Ovary (tissue), 9 donors: ENCODE measurements around the gene PYGO2. TPM values are rescaled to one million over a fixed set of nuclear protein-coding genes. Genes with fewer than 3 reads are reported as not detected.
A peak's percentile ranks its signal among the peaks of the same experiment; 100 is the strongest.
"Not testable (repeated sequence)": the region's sequence is repeated elsewhere in the genome, so short reads cannot be mapped to it uniquely, and the experiment has no call there.

Experiments used
- DNase-seq, 5 donors: peaks; one replicate each; pipeline ENCODE4 v3.0.0-alpha.2; 2019 to 2020
- H3K27ac ChIP-seq, 2 donors: fragments of 200-600 bp; one replicate each; pipeline versions ENCODE4 v1.5.1 to v1.8.0; 2019 to 2022
- H3K27me3 ChIP-seq: fragments of 200-600 bp; one replicate; pipeline ENCODE4 v1.8.0; 2022
- H3K36me3 ChIP-seq: fragments of 200-600 bp; sonication (generic); one replicate; pipeline ENCODE4 v1.5.1; 2019
- H3K4me1 ChIP-seq: one replicate; pipeline ENCODE4 v1.8.1; 2013; ENCODE audit warnings: mild to moderate bottlenecking, moderate library complexity; ENCODE audit not compliant: insufficient read depth
- H3K4me3 ChIP-seq: fragments of 200-600 bp; sonication (generic); one replicate; pipeline ENCODE4 v1.5.1; 2017
- H3K9me3 ChIP-seq, 2 donors: fragments of 200-600 bp in 1 of 2; sonication (generic) in 1 of 2; one replicate each; pipeline versions ENCODE4 v1.5.1 to v1.8.1; 2013 to 2019; ENCODE audit warnings: mild to moderate bottlenecking in 1 of 2, moderate library complexity in 1 of 2
- EP300 ChIP-seq: sonication (generic); formaldehyde crosslinking; IDR thresholded peaks from one replicate; pipeline ENCODE4 v1.6.1; 2017; ENCODE audit warnings: antibody characterized with exemption
- POLR2A ChIP-seq: fragments of 450-650 bp; IDR thresholded peaks from one replicate; pipeline ENCODE4 v1.6.1; 2017; ENCODE audit warnings: antibody characterized with exemption, mild to moderate bottlenecking, moderate library complexity
- WGBS, 3 donors: extraction: QIAGEN DNeasy Blood & Tissue Kit in 1 of 3; methylation state at CpG; one replicate each; pipeline versions ENCODE4 v1.1.5 to v1.1.7; 2013 to 2017; 5-methylcytosine and 5-hydroxymethylcytosine counted together
- intact Hi-C, 4 donors: fragments of 100-400 bp; cut with DNase I; formaldehyde crosslinking; loops; one replicate each; pipeline versions ENCODE4 v1.11.0 to v1.15.1; 2022 to 2023
- polyA plus RNA-seq, 2 donors: library from polyadenylated mRNA; stranded (reverse); fragments of 200-250 nt in 1 of 2; fragments of 350-450 nt in 1 of 2; fragmentation: Illumina TruSeq in 1 of 2; extraction: RNeasy Lipid Tissue Mini Kit (QIAGEN cat#74804) in 1 of 2; gene quantifications; one replicate each; pipeline ENCODE4 v1.2.3, GENCODE V29; 2013 to 2014
- total RNA-seq, 7 donors: library from RNA; depleted of rRNA in 2 of 7; stranded (reverse); fragments of >200 nt in 2 of 7; fragmentation: NEBNext Ultra II Directional in 3 of 7; extraction: Animal tissue kit (Norgen Biotek cat#: 25700) in 3 of 7; gene quantifications; one replicate each; pipeline versions ENCODE4 v1.1.0 to v1.2.4, GENCODE V29; 2016 to 2023
- TF ChIP-seq, protein P1 (sequence below), 3 donors: fragments of 450-650 bp in 2 of 3; fragments of 200-600 bp in 1 of 3; IDR thresholded peaks; one replicate each; pipeline versions ENCODE4 v1.5.1 to v1.8.0; 2016 to 2022; ENCODE audit warnings: antibody characterized with exemption in 3 of 3, mild to moderate bottlenecking in 1 of 3
- donor health status: DM: no; HTN: no; CAD: no; lungs with moderate emphysema.
- donor health status: DM: no; HTN: no; CAD: no.
- donor health status: Bipolar disorder and iron deficiency.
- donor health status: DM: yes; HTN: yes; CAD: no.
- donor health status: DM: no; HTN: no; CAD: no.
- donor health status: DM: yes; HTN: yes; CAD: no.

Gene PYGO2
- total and polyA plus RNA-seq, 9 donors: 17.2 to 53.0 (median 35.2) TPM

- WGBS, 3 donors: 88 to 94% (median 89%) methylated on average over 3 of the region's 3 CpGs
- no peak for TF ChIP-seq POLR2A
- no peak for TF ChIP-seq EP300
- H3K9me3 ChIP-seq: no peaks in the 10 kb centered on the region
- H3K4me3 ChIP-seq: no peak overlapping the region
- no peaks in the 10 kb centered on the region for H3K27me3 ChIP-seq
- no peak overlapping the region for H3K27ac ChIP-seq
- DNase-seq: no peak
- intact Hi-C loops: no loop called here
- peaks cover 2% of the 10 kb centered on the region for H3K4me1 ChIP-seq
- H3K36me3 ChIP-seq: no peaks in the 10 kb centered on the region
These were observed 16.8 kb upstream of the PYGO2 start for GRCh38 chr1:154978360-154978759.

DNA sequence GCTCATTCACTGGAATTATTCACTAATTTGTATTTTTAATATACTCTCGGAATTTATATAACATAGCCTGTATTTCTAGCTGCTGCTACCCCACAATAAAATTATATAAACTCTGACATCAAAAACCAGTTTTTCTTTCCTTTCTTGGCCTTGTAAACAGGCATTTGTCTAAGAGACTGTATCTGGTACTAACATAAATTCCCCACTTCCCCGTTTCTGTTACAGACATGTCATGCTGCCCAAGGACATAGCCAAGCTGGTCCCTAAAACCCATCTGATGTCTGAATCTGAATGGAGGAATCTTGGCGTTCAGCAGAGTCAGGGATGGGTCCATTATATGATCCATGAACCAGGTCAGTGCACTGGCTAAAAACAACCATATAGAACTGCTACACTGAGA, 16.2 kb upstream of the PYGO2 start:
- intact Hi-C loops, H3K9me3 ChIP-seq, H3K36me3 ChIP-seq, H3K4me3 ChIP-seq, H3K4me1 ChIP-seq, H3K27ac ChIP-seq, H3K27me3 ChIP-seq, DNase-seq: not testable (repeated sequence)
- 68 to 74% (median 69%) methylated on average over 3 of the region's 3 CpGs for WGBS, 3 donors

GRCh38 chr1:154975409-154976059, 14.0 kb upstream of the PYGO2 start:
- peak; percentile 63 to 78 (median 77) for DNase-seq
- no peaks in the 10 kb centered on the region for H3K27me3 ChIP-seq
- H3K4me1 ChIP-seq: peaks cover 8% of the 10 kb centered on the region
- TF ChIP-seq, protein P1, sequence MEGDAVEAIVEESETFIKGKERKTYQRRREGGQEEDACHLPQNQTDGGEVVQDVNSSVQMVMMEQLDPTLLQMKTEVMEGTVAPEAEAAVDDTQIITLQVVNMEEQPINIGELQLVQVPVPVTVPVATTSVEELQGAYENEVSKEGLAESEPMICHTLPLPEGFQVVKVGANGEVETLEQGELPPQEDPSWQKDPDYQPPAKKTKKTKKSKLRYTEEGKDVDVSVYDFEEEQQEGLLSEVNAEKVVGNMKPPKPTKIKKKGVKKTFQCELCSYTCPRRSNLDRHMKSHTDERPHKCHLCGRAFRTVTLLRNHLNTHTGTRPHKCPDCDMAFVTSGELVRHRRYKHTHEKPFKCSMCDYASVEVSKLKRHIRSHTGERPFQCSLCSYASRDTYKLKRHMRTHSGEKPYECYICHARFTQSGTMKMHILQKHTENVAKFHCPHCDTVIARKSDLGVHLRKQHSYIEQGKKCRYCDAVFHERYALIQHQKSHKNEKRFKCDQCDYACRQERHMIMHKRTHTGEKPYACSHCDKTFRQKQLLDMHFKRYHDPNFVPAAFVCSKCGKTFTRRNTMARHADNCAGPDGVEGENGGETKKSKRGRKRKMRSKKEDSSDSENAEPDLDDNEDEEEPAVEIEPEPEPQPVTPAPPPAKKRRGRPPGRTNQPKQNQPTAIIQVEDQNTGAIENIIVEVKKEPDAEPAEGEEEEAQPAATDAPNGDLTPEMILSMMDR (IDR thresholded peaks at IDR 0.05): no peak
- no peak for TF ChIP-seq EP300
- TF ChIP-seq POLR2A: no peak
- intact Hi-C loops: loop anchor here in 1 of 4 donors (2.0 kb wide), 1 partner anchor 25 kb away; no protein-coding TSS in a partner anchor
- H3K27ac ChIP-seq: peak overlapping the region; percentile 55 to 98
- 0 to 1% (median 0%) methylated on average over 24 of the region's 24 CpGs for WGBS, 3 donors
- no peaks in the 10 kb centered on the region for H3K36me3 ChIP-seq
- peak overlapping the region; percentile 55 for H3K4me3 ChIP-seq
- no peaks in the 10 kb centered on the region for H3K9me3 ChIP-seq

- TF ChIP-seq, protein P1 (IDR thresholded peaks at IDR 0.05): peak in 1 of 3 donors; percentile 27
- TF ChIP-seq POLR2A (peak; percentile 80), EP300 (peak; percentile 44)
- Histone ChIP-seq H3K9me3 (no peaks in the 10 kb centered on the region), H3K36me3 (no peaks in the 10 kb centered on the region), H3K27me3 (no peaks in the 10 kb centered on the region), H3K4me1 (peaks cover 8% of the 10 kb centered on the region), H3K4me3 (peak overlapping the region; percentile 55), H3K27ac (peak overlapping the region; percentile 55 to 98)
- peak; percentile 95 to 97 (median 96) for DNase-seq
- intact Hi-C loops: loop anchor here in 1 of 4 donors (2.0 to 5.0 kb wide), 2 partner anchors 26 to 77 kb away; partner anchors contain the start of gene ADAM15
- 0 to 1% (median 1%) methylated on average over 30 of the region's 30 CpGs for WGBS, 3 donors
These were observed 13.3 kb upstream of the PYGO2 start for GRCh38 chr1:154974808-154975408.

DNA sequence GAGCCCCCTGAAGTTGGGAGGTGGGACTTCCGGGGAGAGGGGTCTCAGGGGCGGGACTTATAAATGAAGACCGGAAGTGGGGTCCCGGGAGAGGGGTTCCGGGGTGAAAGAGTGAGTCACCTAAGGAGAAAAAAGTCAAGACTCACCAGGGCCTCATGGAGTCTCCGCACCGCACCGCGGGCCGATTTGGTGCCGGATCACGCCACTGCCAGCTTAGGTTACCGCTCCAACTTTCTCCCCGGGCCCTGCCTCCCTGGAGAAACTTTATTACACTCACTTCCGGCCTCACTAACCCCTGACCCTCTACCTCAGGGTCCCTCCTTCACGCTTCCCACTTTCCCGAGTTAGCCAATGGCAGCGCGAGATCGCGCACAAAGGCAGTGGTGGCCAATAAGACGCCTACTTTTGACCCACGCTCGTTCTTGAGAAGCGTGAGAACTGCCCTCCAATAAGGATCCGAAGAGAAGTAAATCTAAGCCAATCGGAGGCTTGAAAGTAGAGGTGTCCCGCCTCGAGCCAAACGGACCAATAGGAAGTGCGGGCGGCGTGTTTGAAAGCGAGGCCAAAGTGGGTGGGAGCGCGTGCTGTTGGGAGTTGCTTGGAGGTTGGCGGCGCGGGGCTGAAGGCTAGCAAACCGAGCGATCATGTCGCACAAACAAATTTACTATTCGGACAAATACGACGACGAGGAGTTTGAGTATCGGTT, 12.7 kb upstream of the PYGO2 start, which contains the start of gene CKS1B:
TSS of gene CKS1B (plus strand) at position 580 of the 706 bp plus-strand sequence. CDS start at position 645, 65 bp downstream.
- peak; percentile 97 to 98 (median 98) for DNase-seq
- no peaks in the 10 kb centered on the region for H3K36me3 ChIP-seq
- H3K4me1 ChIP-seq: peaks cover 11% of the 10 kb centered on the region
- H3K4me3 ChIP-seq: peak within 1 kb of the TSS; percentile 77
- no peaks in the 10 kb centered on the region for H3K27me3 ChIP-seq
- WGBS, 3 donors: 0% methylated on average over 47 of the region's 47 CpGs
- peak within 1 kb of the TSS; percentile 92 to 98 for H3K27ac ChIP-seq
- intact Hi-C loops: loop anchor here in 1 of 4 donors (2.0 to 5.0 kb wide), 2 partner anchors 27 to 78 kb away; partner anchors contain the start of gene ADAM15
- TF ChIP-seq POLR2A: peak; percentile 91
- TF ChIP-seq, protein P1 (IDR thresholded peaks at IDR 0.05): peak in 1 of 3 donors; percentile 31
- no peak for TF ChIP-seq EP300
- H3K9me3 ChIP-seq: no peaks in the 10 kb centered on the region
